ENCODE measurements around the gene TMEM52B.

GRCh38 chr12:10179776-10180181 lies 947 bp downstream of the TMEM52B start:
- TF ChIP-seq, protein P1, sequence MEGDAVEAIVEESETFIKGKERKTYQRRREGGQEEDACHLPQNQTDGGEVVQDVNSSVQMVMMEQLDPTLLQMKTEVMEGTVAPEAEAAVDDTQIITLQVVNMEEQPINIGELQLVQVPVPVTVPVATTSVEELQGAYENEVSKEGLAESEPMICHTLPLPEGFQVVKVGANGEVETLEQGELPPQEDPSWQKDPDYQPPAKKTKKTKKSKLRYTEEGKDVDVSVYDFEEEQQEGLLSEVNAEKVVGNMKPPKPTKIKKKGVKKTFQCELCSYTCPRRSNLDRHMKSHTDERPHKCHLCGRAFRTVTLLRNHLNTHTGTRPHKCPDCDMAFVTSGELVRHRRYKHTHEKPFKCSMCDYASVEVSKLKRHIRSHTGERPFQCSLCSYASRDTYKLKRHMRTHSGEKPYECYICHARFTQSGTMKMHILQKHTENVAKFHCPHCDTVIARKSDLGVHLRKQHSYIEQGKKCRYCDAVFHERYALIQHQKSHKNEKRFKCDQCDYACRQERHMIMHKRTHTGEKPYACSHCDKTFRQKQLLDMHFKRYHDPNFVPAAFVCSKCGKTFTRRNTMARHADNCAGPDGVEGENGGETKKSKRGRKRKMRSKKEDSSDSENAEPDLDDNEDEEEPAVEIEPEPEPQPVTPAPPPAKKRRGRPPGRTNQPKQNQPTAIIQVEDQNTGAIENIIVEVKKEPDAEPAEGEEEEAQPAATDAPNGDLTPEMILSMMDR (conservative IDR thresholded peaks at IDR 0.05; ENCODE audit: low read depth, low read length), result no peak
- no peak for TF ChIP-seq EZH2 (IDR thresholded peaks at IDR 0.05; ENCODE audit: borderline replicate concordance, low read depth, low read length, poor library complexity, severe bottlenecking)

Data from A673 (cell line).